ENCODE results near the gene TTC3. TPM values are rescaled to one million over a fixed set of nuclear protein-coding genes. Genes with fewer than 3 reads are reported as not detected.

The TTC3 gene
- total RNA-seq, 1 experiment from 2014 or later = 121 TPM

DNA sequence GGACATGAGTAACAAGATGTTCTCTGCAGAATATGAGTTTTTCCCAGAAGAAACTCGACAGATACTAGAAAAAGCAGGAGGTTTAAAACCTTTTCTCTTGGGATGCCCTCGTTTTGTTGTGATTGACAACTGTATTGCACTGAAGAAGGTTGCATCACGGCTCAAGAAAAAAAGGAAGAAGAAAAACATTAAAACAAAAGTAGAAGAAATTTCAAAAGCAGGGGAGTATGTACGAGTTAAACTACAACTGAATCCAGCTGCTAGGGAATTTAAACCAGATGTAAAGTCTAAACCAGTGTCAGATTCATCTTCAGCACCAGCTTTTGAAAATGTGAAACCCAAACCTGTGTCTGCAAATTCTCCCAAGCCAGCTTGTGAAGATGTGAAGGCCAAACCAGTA, 92.5 kb downstream of the TTC3 start:
- no peaks in the 10 kb centered on the region for H3K9me2 ChIP-seq (replicated peaks; ENCODE audit: low read length)
- no peak overlapping the region for H3K9ac ChIP-seq (ENCODE audit: low read length)
- no peaks in the 10 kb centered on the region for H3K4me1 ChIP-seq (ENCODE audit: insufficient read depth, low read length)
- H3K79me2 ChIP-seq (ENCODE audit: low read length) = no peaks in the 10 kb centered on the region
- no peaks in the 10 kb centered on the region for H4K20me1 ChIP-seq (ENCODE audit: low read length)
- ChIA-PET CTCF (no interaction called here), POLR2A (ENCODE audit: unreplicated experiment) (no interaction called here)
- ATAC-seq (no peak), DNase-seq (no peak)
- H3K36me3 ChIP-seq (ENCODE audit: low read depth, low read length) = peaks cover 57% of the 10 kb centered on the region
- intact Hi-C loops (cut with micrococcal nuclease) = no loop called here
- no peak overlapping the region for H2AFZ ChIP-seq (ENCODE audit: low read length)
- H3K27me3 ChIP-seq (ENCODE audit: low read length) = no peaks in the 10 kb centered on the region
- H3K4me2 ChIP-seq (ENCODE audit: low read length) = no peak overlapping the region
- H3K9me3 ChIP-seq (ENCODE audit: low read length) = no peaks in the 10 kb centered on the region
- TF ChIP-seq EZH2phosphoT487 (IDR thresholded peaks at IDR 0.05; ENCODE audit: borderline replicate concordance, low read length) (no peak), EZH2 (IDR thresholded peaks at IDR 0.05; ENCODE audit: low read length, unreplicated experiment) (no peak), CTCF (conservative IDR thresholded peaks at IDR 0.05; ENCODE audit: low read depth, low read length) (no peak)
- BruUV-seq (replicated peaks) = no TSS peak
- H3K27ac ChIP-seq (ENCODE audit: low read length) = no peak overlapping the region
- no peak overlapping the region for H3K4me3 ChIP-seq (ENCODE audit: low read length)
- H3F3A ChIP-seq (ENCODE audit: low read length, unreplicated experiment) = no peaks in the 10 kb centered on the region

- H3K4me1 ChIP-seq (ENCODE audit: insufficient read depth, low read length) = no peaks in the 10 kb centered on the region
- peaks cover 50% of the 10 kb centered on the region for H3K36me3 ChIP-seq (ENCODE audit: low read depth, low read length)
- no peaks in the 10 kb centered on the region for H3K9me2 ChIP-seq (replicated peaks; ENCODE audit: low read length)
- H4K20me1 ChIP-seq (ENCODE audit: low read length) = no peaks in the 10 kb centered on the region
- H3F3A ChIP-seq (ENCODE audit: low read length, unreplicated experiment) = no peaks in the 10 kb centered on the region
- H3K27me3 ChIP-seq (ENCODE audit: low read length) = no peaks in the 10 kb centered on the region
- no peak overlapping the region for H3K9ac ChIP-seq (ENCODE audit: low read length)
- peak; percentile 68 for TF ChIP-seq CTCF (conservative IDR thresholded peaks at IDR 0.05; ENCODE audit: low read depth, low read length)
- TF ChIP-seq EZH2phosphoT487 (IDR thresholded peaks at IDR 0.05; ENCODE audit: borderline replicate concordance, low read length) = no peak
- ChIA-PET CTCF (interaction anchor here (0.5 to 0.7 kb wide), 4 partner anchors 14 to 1048 kb away, joined by 3 read pairs; no protein-coding TSS in a partner anchor), POLR2A (ENCODE audit: unreplicated experiment) (no interaction called here)
- BruUV-seq (replicated peaks) = no TSS peak
- H2AFZ ChIP-seq (ENCODE audit: low read length) = no peak overlapping the region
- intact Hi-C loops (cut with micrococcal nuclease) = no loop called here
- peak; percentile 68 for ATAC-seq
- no peaks in the 10 kb centered on the region for H3K9me3 ChIP-seq (ENCODE audit: low read length)
- H3K27ac ChIP-seq (ENCODE audit: low read length) = no peak overlapping the region
- H3K79me2 ChIP-seq (ENCODE audit: low read length) = 0 out of 2 replicates have a peak, but pooled peaks cover 3% of the 10 kb centered on the region
- H3K4me2 ChIP-seq (ENCODE audit: low read length) = no peak overlapping the region
- no peak overlapping the region for H3K4me3 ChIP-seq (ENCODE audit: low read length)
- DNase-seq = peak; percentile 58
Observed at GRCh38 chr21:37166733-37167132, 93.7 kb downstream of the TTC3 start.

GRCh38 chr21:37168666-37169065, 95.6 kb downstream of the TTC3 start:
- Histone ChIP-seq H3K36me3 (ENCODE audit: low read depth, low read length) (peaks cover 50% of the 10 kb centered on the region), H4K20me1 (ENCODE audit: low read length) (no peaks in the 10 kb centered on the region), H3K27ac (ENCODE audit: low read length) (no peak overlapping the region), H3K27me3 (ENCODE audit: low read length) (no peaks in the 10 kb centered on the region), H3K79me2 (ENCODE audit: low read length) (0 out of 2 replicates have a peak, but pooled peaks cover 3% of the 10 kb centered on the region), H3K9me3 (ENCODE audit: low read length) (no peaks in the 10 kb centered on the region), H2AFZ (ENCODE audit: low read length) (no peak overlapping the region), H3F3A (ENCODE audit: low read length, unreplicated experiment) (no peaks in the 10 kb centered on the region), H3K9me2 (replicated peaks; ENCODE audit: low read length) (no peaks in the 10 kb centered on the region), H3K4me3 (ENCODE audit: low read length) (no peak overlapping the region), H3K4me1 (ENCODE audit: insufficient read depth, low read length) (no peaks in the 10 kb centered on the region), H3K4me2 (ENCODE audit: low read length) (no peak overlapping the region), H3K9ac (ENCODE audit: low read length) (no peak overlapping the region)
- ChIA-PET CTCF (interaction anchor here (0.6 kb wide), 1 partner anchor 60 kb away, joined by 3 read pairs; no protein-coding TSS in a partner anchor), POLR2A (ENCODE audit: unreplicated experiment) (no interaction called here)
- BruUV-seq (replicated peaks) = no TSS peak
- ATAC-seq (no peak), DNase-seq (no peak)
- intact Hi-C loops (cut with micrococcal nuclease) = no loop called here
- TF ChIP-seq CTCF (conservative IDR thresholded peaks at IDR 0.05; ENCODE audit: low read depth, low read length) (no peak), EZH2 (IDR thresholded peaks at IDR 0.05; ENCODE audit: low read length, unreplicated experiment) (no peak), EZH2phosphoT487 (IDR thresholded peaks at IDR 0.05; ENCODE audit: borderline replicate concordance, low read length) (no peak)
